Stimulated activated naive CD8-positive, alpha-beta T cell treated with anti-CD3 and anti-CD28 coated beads, Interleukin-15, Interleukin-2, amounts not matched to agents 100 U/mL and 50 U/mL, for 24 hours (primary cell): ENCODE data around the gene TNRC6C.
"Not testable (repeated sequence)": the region's sequence is repeated elsewhere in the genome, so short reads cannot be mapped to it uniquely, and the experiment has no call there.

Experiments
- ATAC-seq: fragments of 150-1000 bp; cut with Tn5 transposase; one replicate; pipeline ENCODE4 v1.10.0; 2021
- DNase-seq: peaks from one replicate; pipeline ENCODE4 v3.0.0; 2021

Gene TNRC6C

GRCh38 chr17:78043031-78043430 lies 84.5 kb downstream of the TNRC6C start:
- no peak for ATAC-seq
- no peak for DNase-seq

- DNase-seq (no peak), ATAC-seq (no peak)
These were observed 85.9 kb downstream of the TNRC6C start for GRCh38 chr17:78044280-78044835.

- ATAC-seq (no peak), DNase-seq (no peak)
These were observed 86.8 kb downstream of the TNRC6C start for GRCh38 chr17:78045316-78045715.

DNA sequence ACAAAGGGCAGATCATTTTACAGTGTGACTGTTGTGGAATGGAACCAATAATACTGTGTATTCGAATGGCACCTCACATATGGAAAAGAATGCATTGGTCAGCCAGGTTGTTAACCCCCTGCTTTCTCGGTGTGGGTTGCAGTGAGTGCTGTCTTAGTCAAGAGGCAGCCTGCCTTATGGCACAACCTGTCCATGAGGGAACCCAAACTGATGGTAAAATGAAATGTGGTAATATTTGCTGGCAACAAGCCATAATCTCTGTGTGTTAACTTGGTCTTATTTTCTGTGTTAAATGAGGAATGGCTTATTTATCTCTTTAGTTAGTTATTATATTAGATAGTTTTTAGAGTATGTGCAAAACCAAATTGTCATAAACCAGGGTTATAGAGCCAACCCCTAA lies 88.4 kb downstream of the TNRC6C start:
- ATAC-seq (no peak), DNase-seq (no peak)

DNA sequence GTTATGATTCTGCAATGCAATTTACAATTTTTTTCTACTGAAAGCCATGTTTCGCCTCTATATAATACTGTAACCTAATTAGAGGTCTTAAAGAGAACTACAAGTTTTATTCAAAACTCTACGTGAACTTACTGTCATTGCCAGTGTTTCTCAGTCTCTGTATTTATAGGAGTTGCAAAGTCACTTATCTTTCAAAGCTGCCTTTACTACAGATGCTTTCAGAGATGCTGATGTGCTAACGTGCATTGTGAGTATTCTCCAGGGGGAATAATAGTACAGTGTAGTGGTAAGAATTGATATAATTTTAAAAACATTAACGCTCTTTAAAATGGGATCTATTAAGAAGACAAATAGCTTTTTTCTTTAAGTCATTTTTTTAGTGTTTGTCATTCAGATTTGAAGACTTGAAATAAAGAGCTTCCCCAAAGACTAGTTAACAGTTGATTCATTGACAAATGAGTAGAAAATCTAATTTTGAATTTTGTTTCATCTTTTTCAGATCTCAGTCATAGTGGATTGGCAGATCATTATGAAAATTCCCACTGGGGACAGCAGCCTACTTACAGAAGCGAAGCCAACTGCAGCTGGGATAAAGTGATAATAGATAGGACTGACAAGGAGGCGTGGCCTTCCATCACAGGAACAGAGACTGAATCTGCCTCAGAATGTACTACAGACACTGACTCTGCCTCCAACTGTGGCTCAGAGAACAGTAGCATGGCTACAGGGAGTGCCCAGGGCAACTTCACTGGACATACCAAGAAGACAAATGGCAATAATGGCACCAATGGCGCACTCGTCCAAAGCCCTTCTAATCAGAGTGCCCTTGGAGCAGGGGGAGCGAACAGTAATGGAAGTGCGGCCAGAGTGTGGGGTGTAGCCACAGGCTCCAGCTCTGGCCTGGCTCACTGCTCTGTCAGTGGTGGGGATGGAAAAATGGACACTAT lies 90.1 kb downstream of the TNRC6C start:
- ATAC-seq: no peak
- DNase-seq: no peak

- no peak for ATAC-seq
- DNase-seq: no peak
These were observed 91.1 kb downstream of the TNRC6C start for GRCh38 chr17:78049609-78050008.

DNA sequence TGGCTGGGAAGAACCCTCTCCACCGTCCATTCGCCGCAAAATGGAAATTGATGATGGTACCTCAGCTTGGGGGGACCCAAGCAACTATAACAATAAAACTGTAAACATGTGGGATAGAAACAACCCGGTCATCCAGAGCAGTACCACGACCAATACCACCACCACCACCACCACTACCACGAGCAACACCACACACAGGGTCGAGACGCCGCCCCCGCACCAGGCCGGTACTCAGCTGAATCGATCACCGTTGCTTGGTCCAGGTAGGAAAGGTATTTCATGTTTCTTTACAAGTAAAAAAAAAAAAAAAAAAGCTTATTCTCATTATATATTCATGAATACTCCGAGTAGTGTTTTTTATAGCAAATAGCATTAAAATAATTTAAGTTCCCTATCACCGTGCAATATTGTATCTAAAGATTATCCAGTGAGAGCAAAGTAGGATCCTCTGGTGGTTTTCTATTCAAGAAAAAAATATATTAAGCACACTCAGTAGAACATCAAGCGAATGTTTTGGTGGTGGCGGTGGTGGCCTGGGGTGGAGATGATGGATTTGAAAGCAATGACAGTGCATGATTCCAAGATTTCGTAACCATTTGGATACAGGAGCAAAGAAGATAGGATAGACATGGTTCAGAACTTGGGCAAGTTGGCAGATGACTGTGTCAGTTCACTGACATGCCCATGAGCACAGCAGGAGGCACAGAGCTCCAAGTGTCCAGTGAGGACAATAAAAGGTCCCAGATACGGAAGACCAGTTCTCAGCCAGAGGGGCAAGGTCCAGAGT lies 92.9 kb downstream of the TNRC6C start:
- DNase-seq: no peak
- no peak for ATAC-seq

DNA sequence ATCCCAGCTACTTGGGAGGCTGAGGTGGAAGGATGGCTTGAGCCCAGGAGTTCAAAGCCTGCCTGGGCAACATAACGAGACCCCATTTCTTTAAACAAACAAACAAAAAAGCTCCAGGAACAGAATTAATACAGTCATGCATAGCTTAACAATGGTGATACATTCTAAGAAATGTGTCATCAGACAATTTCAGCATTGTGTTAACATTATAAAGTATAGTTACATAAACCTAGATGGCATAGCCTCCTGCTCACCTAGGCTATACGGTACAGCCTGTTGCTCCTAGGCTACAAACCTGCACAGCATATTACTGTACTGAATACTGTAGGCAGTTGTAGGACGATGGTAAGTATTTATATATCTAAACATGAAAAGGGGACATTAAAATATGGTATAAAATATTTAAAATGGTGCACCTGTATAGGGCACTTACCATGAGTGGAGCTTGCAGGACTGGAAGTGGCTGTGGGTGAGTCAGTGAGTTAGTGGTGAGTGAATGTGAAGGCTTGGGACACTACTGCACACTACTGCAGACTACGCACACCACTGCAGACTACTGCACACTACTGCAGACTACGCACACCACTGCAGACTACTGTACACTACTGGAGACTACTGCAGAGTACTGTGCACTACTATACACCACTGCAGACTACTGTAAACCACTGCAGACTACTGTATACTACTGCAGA lies 95.4 kb downstream of the TNRC6C start:
- ATAC-seq (no peak), DNase-seq (no peak)

GRCh38 chr17:78057113-78057740 lies 98.7 kb downstream of the TNRC6C start:
- ATAC-seq: no peak

DNA sequence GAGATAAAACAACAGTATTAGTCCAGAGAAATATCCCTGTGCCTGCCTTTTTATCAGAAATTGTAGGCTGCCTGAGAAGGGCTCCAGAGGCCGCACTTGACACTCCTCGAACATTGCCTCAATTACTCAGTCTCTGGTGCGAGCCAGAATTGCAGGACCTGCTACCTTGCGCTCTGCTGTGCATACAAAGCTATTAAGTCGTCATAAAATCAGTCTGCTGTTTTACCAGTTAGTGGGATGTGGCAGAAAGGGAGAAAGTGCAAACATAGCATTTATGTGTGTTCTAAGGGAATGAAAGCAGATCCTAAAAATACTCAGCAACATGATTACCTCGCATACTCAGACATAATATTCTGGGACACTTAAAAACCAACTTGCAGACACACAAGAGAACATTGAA lies 99.5 kb downstream of the TNRC6C start:
- DNase-seq (no peak), ATAC-seq (no peak)

More at GRCh38 chr17:78057113-78057740, 98.7 kb downstream of the TNRC6C start:
- DNase-seq: no peak

- no peak for ATAC-seq
These were observed 100.1 kb downstream of the TNRC6C start for GRCh38 chr17:78058581-78058980.

GRCh38 chr17:78062596-78062995 lies 104.1 kb downstream of the TNRC6C start:
- ATAC-seq (no peak), DNase-seq (no peak)

More at GRCh38 chr17:78058581-78058980, 100.1 kb downstream of the TNRC6C start:
- DNase-seq: no peak

DNA sequence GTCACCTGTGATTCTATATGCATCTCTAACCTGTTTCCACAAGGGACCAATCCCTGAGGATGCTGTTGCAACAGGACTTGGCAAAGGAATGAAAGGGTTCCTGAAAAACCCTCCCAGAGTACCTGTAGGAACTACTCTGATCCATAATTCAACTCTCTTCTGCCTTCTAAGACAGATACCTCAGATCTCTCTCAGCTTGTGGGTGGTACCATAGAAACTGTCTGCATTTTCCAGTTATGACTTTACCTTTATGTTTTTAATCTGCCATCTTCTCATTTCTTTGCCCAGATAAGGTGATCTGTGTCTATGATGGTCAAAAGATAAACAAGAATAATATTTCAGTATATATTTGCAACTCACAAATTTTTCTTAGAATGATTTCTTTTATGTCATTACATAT lies 105.0 kb downstream of the TNRC6C start:
- DNase-seq (no peak), ATAC-seq (no peak)

DNA sequence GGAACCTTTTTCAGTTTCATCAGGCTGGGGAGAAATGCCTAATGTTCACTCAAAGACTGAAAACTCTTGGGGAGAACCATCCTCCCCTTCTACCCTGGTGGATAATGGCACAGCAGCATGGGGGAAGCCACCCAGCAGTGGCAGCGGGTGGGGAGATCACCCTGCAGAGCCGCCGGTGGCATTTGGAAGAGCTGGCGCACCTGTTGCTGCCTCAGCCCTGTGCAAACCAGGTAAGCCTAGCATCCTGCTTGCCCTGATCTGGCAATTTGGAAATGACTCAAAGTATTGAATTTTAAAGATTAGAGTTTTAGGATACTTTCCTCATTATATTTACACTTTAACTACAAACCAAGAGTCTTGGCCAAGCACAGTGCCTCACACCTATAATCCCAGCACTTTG lies 106.2 kb downstream of the TNRC6C start:
- DNase-seq: no peak
- no peak for ATAC-seq

DNA sequence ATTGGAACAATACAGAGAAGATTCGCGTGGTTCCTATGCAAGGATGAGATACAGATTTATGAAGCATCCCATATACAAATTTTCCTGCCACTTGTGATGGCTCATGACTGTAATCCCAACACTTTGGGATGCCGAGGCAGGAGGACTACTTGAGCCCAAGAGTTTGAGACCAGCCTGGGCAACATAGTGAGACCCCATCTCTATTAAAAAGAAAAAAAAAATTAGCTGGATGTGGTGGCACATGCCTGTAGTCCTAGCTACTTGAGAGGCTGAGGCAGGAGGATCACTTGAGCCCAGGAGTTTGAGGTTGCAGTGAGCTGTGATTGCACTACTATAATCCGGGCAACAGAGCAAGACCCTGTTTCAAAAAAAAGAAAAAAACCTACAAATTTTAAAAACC lies 108.5 kb downstream of the TNRC6C start:
- ATAC-seq, DNase-seq: not testable (repeated sequence)

GRCh38 chr17:78069695-78070094 lies 111.2 kb downstream of the TNRC6C start:
- no peak for DNase-seq
- no peak for ATAC-seq

GRCh38 chr17:78072961-78073360 lies 114.5 kb downstream of the TNRC6C start:
- ATAC-seq (no peak), DNase-seq (no peak)

- DNase-seq (no peak), ATAC-seq (no peak)
These were observed 116.5 kb downstream of the TNRC6C start for GRCh38 chr17:78075011-78075410.

DNA sequence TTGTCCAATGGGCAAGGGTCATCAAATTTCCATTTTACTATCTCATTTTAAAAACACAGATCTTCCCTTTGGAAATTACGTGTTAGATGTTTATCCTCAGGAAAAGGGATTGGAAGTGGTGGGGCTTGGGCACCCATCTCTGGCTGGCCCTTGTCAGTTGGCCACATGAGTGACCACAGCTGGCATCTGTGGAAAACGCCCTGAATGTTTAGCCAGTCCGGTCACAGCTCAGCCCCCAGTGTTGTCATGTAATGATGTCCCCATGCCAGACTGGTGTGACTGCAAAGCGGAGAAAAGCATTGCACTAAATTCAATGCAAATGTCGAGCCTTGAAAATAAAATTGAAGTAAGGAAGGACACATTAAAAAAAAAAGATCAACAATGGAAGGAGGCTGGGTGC lies 117.0 kb downstream of the TNRC6C start:
- DNase-seq (no peak), ATAC-seq (no peak)

DNA sequence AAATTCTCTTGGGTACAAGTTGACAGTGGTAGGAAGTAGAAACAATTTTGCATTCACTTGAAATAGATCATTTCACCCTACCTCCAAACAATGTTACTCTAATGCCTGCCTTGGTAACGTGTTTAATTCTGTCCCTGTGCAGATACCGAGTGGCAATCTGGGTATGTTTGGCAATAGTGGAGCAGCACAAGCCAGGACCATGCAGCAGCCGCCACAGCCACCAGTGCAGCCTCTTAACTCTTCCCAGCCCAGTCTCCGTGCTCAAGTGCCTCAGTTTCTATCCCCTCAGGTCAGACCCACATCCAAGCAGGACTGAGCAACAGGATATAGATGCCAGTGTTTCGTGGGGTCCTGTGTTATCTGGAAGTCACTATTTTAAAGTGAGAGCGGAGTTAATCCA lies 120.8 kb downstream of the TNRC6C start:
- ATAC-seq (no peak), DNase-seq (no peak)

GRCh38 chr17:78081551-78081950 lies 123.0 kb downstream of the TNRC6C start:
- DNase-seq: no peak
- no peak for ATAC-seq
